ENCODE results near the gene RAB11B. TPM values are rescaled to one million over a fixed set of nuclear protein-coding genes. Genes with fewer than 3 reads are reported as not detected.
A peak's percentile ranks its signal among the peaks of the same experiment; 100 is the strongest.

The RAB11B gene
- total and polyA plus RNA-seq, 5 experiments from 2014 or later, result 46.9 to 112 (median 73.6) TPM

DNA sequence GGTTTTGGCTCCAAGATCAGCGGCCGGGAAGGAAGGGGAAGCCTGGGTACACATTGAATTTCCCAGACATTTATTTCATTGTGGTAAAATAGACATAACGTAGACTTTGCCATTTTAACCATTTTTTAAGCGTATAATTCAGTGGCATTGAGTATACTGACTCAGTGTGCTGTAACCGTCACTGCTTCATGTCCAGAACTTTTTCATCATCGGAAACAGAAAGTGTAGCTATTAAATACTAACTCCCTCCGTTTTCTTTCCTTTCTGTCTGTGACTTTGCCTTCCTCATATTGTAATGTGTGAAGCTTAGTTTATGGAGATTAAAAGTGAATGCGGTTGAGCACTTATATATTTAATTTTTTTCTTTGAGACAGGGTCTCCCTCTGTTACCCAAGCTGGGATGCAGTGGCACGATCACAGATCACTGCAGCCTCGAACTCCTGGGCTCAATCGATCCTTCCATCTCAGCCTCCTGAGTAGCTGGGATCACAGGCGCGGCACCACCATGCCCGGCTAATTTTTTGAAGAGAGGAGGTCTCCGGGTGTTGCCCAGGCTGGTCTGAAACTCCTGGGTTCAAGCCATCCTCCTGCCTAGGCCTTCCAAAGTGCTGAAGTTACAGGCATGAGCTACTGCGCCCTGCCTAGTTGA lies 56.0 kb downstream of the RAB11B start:
- Mint-ChIP-seq H3K4me3 (peak overlapping the region; percentile 84 to 97 (median 91)), H3K4me1 (peaks cover 23 to 55% (median 52%) of the 10 kb centered on the region in 4 donors), H3K27me3 (no peaks in the 10 kb centered on the region), H3K27ac (peak overlapping the region; percentile 89 to 99 (median 92)), H3K36me3 (peaks cover 0 to 50% (median 3%) of the 10 kb centered on the region in 3 donors), H3K9me3 (no peaks in the 10 kb centered on the region)
- POLR2A ChIA-PET, result interaction anchor here (0.5 to 3.9 kb wide), 9 partner anchors 28 to 125 kb away, joined by 3 to 30 read pairs (median 3); partner anchors contain the start of genes MARCHF2, NDUFA7, RPS28 and ZNF414
- DNase-seq (no peak), ATAC-seq (no peak)

DNA sequence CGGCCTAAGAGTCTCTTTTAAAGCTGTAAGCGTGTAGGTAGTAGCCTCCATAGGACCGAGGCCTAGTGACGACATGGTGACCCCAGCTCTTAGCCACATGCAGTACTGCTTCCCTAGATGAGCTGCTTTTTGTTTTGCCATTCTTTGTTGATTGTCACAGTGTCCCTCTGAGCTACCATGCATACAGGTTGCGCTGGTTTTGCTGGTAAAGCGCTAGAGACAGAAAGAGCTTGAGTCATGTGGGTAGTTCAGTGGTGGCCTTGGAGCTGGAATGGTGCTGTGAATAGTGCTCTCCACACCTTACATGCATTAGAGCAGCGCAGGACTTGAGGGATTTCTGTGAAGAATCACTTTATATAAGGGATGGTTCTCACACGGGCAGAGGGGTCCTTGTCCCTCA lies 59.7 kb downstream of the RAB11B start:
- peaks cover 41 to 81% (median 81%) of the 10 kb centered on the region in 4 donors for H3K4me1 Mint-ChIP-seq
- peaks cover 0 to 74% (median 3%) of the 10 kb centered on the region in 3 donors for H3K36me3 Mint-ChIP-seq
- ATAC-seq (no peak), DNase-seq (no peak)
- H3K27me3 Mint-ChIP-seq, result no peaks in the 10 kb centered on the region
- POLR2A ChIA-PET, result interaction anchor here (1.1 to 1.6 kb wide), 4 partner anchors 8 to 129 kb away, joined by 3 read pairs; no protein-coding TSS in a partner anchor
- H3K4me3 Mint-ChIP-seq, result peak overlapping the region; percentile 12 to 76 (median 58)
- H3K27ac Mint-ChIP-seq, result peak overlapping the region in 5 of 10 donors; percentile 23 to 60 (median 50)
- H3K9me3 Mint-ChIP-seq, result no peaks in the 10 kb centered on the region

GRCh38 chr19:8451377-8451776 lies 61.2 kb downstream of the RAB11B start:
- peaks cover 0 to 81% (median 5%) of the 10 kb centered on the region in 3 donors for H3K36me3 Mint-ChIP-seq
- POLR2A ChIA-PET, result interaction anchor here (0.6 to 1.6 kb wide), 4 partner anchors 18 to 128 kb away, joined by 3 to 5 read pairs (median 4); no protein-coding TSS in a partner anchor
- H3K27me3 Mint-ChIP-seq, result no peaks in the 10 kb centered on the region
- H3K9me3 Mint-ChIP-seq, result no peaks in the 10 kb centered on the region
- peak overlapping the region in 9 of 10 donors; percentile 19 to 73 (median 60) for H3K4me3 Mint-ChIP-seq
- H3K4me1 Mint-ChIP-seq, result peaks cover 41 to 90% (median 85%) of the 10 kb centered on the region in 4 donors
- ATAC-seq, result no peak
- H3K27ac Mint-ChIP-seq, result peak overlapping the region in 7 of 10 donors; percentile 11 to 77 (median 40)
- no peak for DNase-seq

GRCh38 chr19:8451885-8452284 lies 61.7 kb downstream of the RAB11B start:
- H3K4me3 Mint-ChIP-seq, result peak overlapping the region in 9 of 10 donors; percentile 19 to 73 (median 60)
- POLR2A ChIA-PET, result interaction anchor here (0.6 kb wide), 2 partner anchors 18 to 89 kb away, joined by 4 to 5 read pairs; no protein-coding TSS in a partner anchor
- DNase-seq (no peak), ATAC-seq (peak; percentile 51 to 54)
- no peaks in the 10 kb centered on the region for H3K9me3 Mint-ChIP-seq
- H3K36me3 Mint-ChIP-seq, result peaks cover 0 to 81% (median 5%) of the 10 kb centered on the region in 3 donors
- H3K27me3 Mint-ChIP-seq, result no peaks in the 10 kb centered on the region
- peaks cover 45 to 90% (median 85%) of the 10 kb centered on the region in 4 donors for H3K4me1 Mint-ChIP-seq
- H3K27ac Mint-ChIP-seq, result peak overlapping the region in 6 of 10 donors; percentile 11 to 75 (median 35)

DNA sequence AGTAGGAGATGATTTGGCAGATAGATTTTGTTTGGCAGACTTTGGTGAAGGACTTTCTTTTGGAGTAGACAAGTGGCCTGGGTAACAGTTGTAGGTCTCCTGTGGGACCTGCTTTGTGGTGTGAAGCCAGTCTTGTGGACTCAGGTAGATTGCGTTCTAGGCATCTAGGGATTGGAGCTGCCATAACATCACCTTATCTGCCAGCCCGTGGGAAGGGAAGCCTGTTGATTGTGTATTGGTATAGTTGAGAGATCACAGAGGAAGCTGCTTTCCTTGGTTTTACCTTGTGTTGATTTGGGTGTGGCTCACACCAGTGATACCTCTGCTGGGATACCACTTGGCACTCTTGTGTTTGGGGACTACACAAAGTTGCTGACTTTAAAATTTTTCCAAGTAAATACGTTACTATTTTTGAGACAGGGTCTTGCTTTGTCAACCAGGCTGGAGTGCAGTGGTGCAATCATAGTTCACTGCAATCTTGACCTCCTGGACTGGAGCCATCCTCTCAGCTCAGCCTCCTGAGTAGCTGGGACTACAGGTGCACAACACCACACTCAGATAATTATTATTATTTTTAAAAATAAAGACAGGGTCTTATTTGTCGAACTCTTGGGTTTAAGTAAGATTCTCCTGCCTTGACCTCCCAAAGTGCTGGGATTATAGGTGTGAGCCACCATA lies 62.4 kb downstream of the RAB11B start:
- POLR2A ChIA-PET, result interaction anchor here (0.7 to 1.1 kb wide), 3 partner anchors 13 to 42 kb away, joined by 3 to 5 read pairs (median 3); no protein-coding TSS in a partner anchor
- Mint-ChIP-seq H3K27me3 (no peaks in the 10 kb centered on the region), H3K36me3 (peaks cover 0 to 81% (median 2%) of the 10 kb centered on the region in 3 donors), H3K4me1 (peaks cover 40 to 90% (median 81%) of the 10 kb centered on the region in 4 donors), H3K9me3 (no peaks in the 10 kb centered on the region), H3K4me3 (peak overlapping the region in 9 of 10 donors; percentile 4 to 73 (median 46)), H3K27ac (peak overlapping the region in 6 of 10 donors; percentile 12 to 76 (median 72))
- no peak for DNase-seq
- ATAC-seq, result no peak

DNA sequence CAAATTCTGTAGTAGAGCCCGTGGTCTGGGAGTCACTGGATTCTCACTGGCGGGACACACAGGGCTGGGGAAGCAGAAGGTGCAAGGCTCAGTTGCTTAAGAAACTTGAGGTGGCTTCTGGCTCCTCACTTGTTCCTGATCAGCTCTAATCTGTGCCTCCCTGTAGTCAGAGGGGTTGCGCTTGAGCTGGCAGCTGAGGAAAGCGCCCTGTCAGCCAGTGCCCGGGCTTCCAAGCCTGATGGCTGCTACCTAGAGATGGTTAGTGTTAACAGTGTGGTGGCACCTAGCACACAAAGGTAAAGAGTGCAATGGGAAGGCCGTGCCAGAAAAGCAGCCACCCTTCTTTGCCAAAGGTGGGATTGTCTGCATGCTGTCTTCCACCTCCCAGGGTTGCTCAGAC lies 63.5 kb downstream of the RAB11B start:
- POLR2A ChIA-PET, result interaction anchor here (1.1 kb wide), 2 partner anchors 12 to 26 kb away, joined by 3 to 5 read pairs; no protein-coding TSS in a partner anchor
- Mint-ChIP-seq H3K27me3 (no peaks in the 10 kb centered on the region), H3K36me3 (peaks cover 0 to 81% (median 2%) of the 10 kb centered on the region in 3 donors), H3K4me3 (peak overlapping the region in 9 of 10 donors; percentile 1 to 71 (median 38)), H3K9me3 (no peaks in the 10 kb centered on the region), H3K4me1 (peaks cover 42 to 93% (median 84%) of the 10 kb centered on the region in 4 donors), H3K27ac (peak overlapping the region in 7 of 10 donors; percentile 12 to 90 (median 63))
- ATAC-seq (no peak), DNase-seq (no peak)

Small RNA genes lying within 50 kb of the gene (microRNA-seq; reads per million reads assigned to microRNA genes)
- gene MIR4999 (ENCODE audit: borderline microRNAs expressed), result 13.3 reads per million, percentile 32 among the genes with 10 or more reads in this experiment

Other genes with a start within 250 kb of the RAB11B start
- gene FBN3, start 240.8 kb upstream of the RAB11B start, total RNA-seq, result not detected
- gene FBN3, start 240.8 kb upstream of the RAB11B start, polyA plus RNA-seq, result not detected
- gene CERS4, start 181.0 kb upstream of the RAB11B start, total RNA-seq, result 10 to 100 TPM; 26.2 to 31.7 TPM
- gene CERS4, start 181.0 kb upstream of the RAB11B start, polyA plus RNA-seq, result 1 to 10 TPM; 5.4 to 8.0 (median 7.9) TPM
- 10 to 100 TPM; 33.9 to 34.4 TPM for gene CD320, start 82.0 kb upstream of the RAB11B start, total RNA-seq
- gene CD320, start 82.0 kb upstream of the RAB11B start, polyA plus RNA-seq, result 10 to 100 TPM; 51.9 to 58.0 (median 56.8) TPM
- 10 to 100 TPM; 28.5 to 35.3 TPM for gene NDUFA7, start 69.0 kb upstream of the RAB11B start, total RNA-seq
- gene NDUFA7, start 69.0 kb upstream of the RAB11B start, polyA plus RNA-seq, result 100 to 1,000 TPM; 117 to 136 (median 135) TPM
- gene RPS28, start 68.9 kb upstream of the RAB11B start, total RNA-seq, result 1,000 to 10,000 TPM; 3,024 to 3,108 TPM
- gene RPS28, start 68.9 kb upstream of the RAB11B start, polyA plus RNA-seq, result 1,000 to 10,000 TPM; 3,764 to 4,165 (median 4,042) TPM
- gene KANK3, start 47.1 kb upstream of the RAB11B start, total RNA-seq, result 1 to 10 TPM; 1.4 to 3.3 TPM
- 1 to 10 TPM in 2 of 3 donors, under 1 TPM in 1; 0.82 to 2.3 (median 1.5) TPM for gene KANK3, start 47.1 kb upstream of the RAB11B start, polyA plus RNA-seq
- gene ANGPTL4, start 26.2 kb upstream of the RAB11B start, total RNA-seq, result not detected
- gene ANGPTL4, start 26.2 kb upstream of the RAB11B start, polyA plus RNA-seq, result under 1 TPM in 1 of 3 donors, not detected in 2; 0.23 TPM
- gene MARCHF2, start 22.9 kb downstream of the RAB11B start, total RNA-seq, result 10 to 100 TPM; 25.8 to 31.4 TPM
- 10 to 100 TPM; 21.1 to 40.1 (median 38.2) TPM for gene MARCHF2, start 22.9 kb downstream of the RAB11B start, polyA plus RNA-seq
- gene HNRNPM, start 54.6 kb downstream of the RAB11B start, total RNA-seq, result 100 to 1,000 TPM; 207 to 227 TPM
- gene HNRNPM, start 54.6 kb downstream of the RAB11B start, polyA plus RNA-seq, result 100 to 1,000 TPM; 214 to 304 (median 217) TPM
- 1 to 10 TPM; 3.5 to 4.7 TPM for gene PRAM1, start 112.3 kb downstream of the RAB11B start, total RNA-seq
- under 1 TPM in 2 of 3 donors, not detected in 1; 0.07 to 0.20 TPM for gene PRAM1, start 112.3 kb downstream of the RAB11B start, polyA plus RNA-seq
- gene ZNF414, start 123.8 kb downstream of the RAB11B start, total RNA-seq, result 10 to 100 TPM; 70.2 to 73.1 TPM
- gene ZNF414, start 123.8 kb downstream of the RAB11B start, polyA plus RNA-seq, result 10 to 100 TPM; 15.2 to 34.2 (median 27.7) TPM
- gene MYO1F, start 187.1 kb downstream of the RAB11B start, total RNA-seq, result 10 to 100 TPM; 64.4 to 65.0 TPM
- 10 to 100 TPM in 1 of 3 donors, 1 to 10 TPM in 2; 4.4 to 30.1 (median 5.6) TPM for gene MYO1F, start 187.1 kb downstream of the RAB11B start, polyA plus RNA-seq
- 100 to 1,000 TPM; 190 to 196 TPM for gene ADAMTS10, start 220.4 kb downstream of the RAB11B start, total RNA-seq
- gene ADAMTS10, start 220.4 kb downstream of the RAB11B start, polyA plus RNA-seq, result 1 to 10 TPM; 1.2 to 3.4 (median 2.0) TPM
- not detected for gene NFILZ, start 240.3 kb downstream of the RAB11B start, total RNA-seq
- gene NFILZ, start 240.3 kb downstream of the RAB11B start, polyA plus RNA-seq, result not detected

Measured in naive thymus-derived CD8-positive, alpha-beta T cell (primary cell).